Measurements from ENCODE around the gene CBFA2T2.

Gene CBFA2T2

DNA sequence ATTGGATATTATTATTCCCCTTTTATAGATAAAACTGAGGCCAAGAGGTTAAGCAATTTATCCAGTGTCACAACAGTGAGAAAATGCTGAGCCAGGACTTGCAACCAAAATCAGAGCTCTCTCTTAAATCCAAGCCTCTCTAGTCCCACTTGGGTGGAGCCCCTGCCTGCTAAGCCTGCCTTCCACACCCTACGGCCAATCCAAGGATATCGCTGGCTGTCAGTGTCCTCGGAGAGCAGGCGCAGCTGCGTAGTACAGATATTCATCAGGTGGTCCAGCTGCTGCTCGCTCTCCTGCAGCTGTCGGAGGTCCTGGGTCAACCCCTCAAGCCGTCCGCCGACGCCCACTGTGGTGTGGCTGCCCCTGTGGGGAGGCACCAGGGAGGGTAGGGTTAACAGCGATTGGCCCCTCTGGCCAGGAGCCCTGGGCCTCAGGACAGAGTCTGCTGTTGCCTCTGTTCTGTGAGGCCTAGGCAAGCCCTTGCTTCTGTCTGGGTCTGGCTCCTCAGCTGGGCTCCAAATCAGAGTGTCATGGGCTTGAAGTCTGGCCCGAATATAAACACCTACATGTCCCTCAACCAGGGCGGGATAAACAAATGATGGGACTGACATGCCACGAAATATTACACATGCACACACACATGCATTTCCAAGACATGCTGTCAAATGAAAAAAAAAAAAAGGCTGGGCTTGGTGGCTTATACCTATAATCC, 188.3 kb downstream of the CBFA2T2 start:
- DNase-seq (ENCODE audit: low read depth): no peak
- no peak overlapping the region for H3K4me3 ChIP-seq (ENCODE audit: low read depth, low read length)
- TF ChIP-seq, protein P1, sequence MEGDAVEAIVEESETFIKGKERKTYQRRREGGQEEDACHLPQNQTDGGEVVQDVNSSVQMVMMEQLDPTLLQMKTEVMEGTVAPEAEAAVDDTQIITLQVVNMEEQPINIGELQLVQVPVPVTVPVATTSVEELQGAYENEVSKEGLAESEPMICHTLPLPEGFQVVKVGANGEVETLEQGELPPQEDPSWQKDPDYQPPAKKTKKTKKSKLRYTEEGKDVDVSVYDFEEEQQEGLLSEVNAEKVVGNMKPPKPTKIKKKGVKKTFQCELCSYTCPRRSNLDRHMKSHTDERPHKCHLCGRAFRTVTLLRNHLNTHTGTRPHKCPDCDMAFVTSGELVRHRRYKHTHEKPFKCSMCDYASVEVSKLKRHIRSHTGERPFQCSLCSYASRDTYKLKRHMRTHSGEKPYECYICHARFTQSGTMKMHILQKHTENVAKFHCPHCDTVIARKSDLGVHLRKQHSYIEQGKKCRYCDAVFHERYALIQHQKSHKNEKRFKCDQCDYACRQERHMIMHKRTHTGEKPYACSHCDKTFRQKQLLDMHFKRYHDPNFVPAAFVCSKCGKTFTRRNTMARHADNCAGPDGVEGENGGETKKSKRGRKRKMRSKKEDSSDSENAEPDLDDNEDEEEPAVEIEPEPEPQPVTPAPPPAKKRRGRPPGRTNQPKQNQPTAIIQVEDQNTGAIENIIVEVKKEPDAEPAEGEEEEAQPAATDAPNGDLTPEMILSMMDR (conservative IDR thresholded peaks at IDR 0.05; ENCODE audit: low read depth, low read length): no peak

DNA sequence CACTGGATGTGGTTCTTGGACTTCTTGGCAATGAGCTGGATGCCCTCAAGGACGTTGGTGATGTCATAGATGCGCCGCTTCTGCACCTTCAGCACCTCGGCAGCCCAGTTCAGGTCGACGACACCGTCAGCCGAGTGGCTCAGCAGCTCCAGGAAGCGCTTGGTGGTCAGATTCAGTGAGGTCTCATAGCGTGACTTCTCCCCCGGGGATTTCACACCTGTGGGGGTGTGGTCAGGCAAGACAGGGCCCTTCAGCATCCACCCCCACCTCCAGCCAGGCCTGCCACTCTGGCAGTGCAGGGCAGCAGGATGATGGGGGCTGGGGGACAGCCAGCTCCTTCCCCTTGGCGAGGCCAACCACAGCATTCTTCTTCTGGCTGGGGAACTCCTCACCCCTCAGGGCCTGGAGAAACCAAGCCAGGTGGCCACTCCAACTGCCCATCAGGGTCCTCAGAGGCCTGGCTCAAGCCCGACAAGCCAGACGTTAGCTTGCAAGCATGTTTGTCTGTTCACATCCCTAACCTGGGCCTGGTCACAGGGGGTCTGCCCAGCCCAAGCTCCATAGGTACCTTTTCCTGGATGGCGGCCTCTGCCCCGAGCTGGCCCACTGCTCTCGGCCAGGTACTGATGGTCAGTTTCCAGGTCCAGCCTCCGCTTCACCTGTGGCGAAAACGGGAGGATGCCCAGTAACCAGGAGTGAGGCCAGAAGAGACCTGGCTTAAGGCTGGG, 190.0 kb downstream of the CBFA2T2 start:
- TF ChIP-seq, protein P1 (conservative IDR thresholded peaks at IDR 0.05; ENCODE audit: low read depth, low read length): no peak
- DNase-seq (ENCODE audit: low read depth): no peak
- no peak overlapping the region for H3K4me3 ChIP-seq (ENCODE audit: low read depth, low read length)

- no peak overlapping the region for H3K4me3 ChIP-seq (ENCODE audit: low read depth, low read length)
- TF ChIP-seq, protein P1 (conservative IDR thresholded peaks at IDR 0.05; ENCODE audit: low read depth, low read length): no peak
- DNase-seq (ENCODE audit: low read depth): no peak
Observed at GRCh38 chr20:33680686-33681085, 190.8 kb downstream of the CBFA2T2 start.

DNA sequence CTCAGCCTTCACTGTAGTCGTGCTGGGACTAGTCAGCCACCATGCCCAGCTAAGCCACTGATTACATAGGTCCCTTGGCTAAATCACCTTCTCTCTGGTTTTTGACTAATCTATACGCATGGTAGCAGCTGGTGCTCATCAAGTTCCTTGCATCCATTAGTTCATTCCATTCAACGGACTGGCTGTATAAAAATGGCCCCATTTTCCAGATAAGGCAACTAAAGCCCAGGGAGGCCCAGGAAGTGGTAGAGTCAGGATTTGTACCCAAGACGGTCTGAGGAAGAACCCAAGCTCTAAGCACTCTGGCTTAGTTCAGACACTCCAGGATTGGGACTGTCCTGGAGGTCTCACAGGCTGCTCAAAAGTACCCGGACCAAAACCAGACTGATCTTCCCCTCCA, 191.4 kb downstream of the CBFA2T2 start:
- DNase-seq (ENCODE audit: low read depth): no peak
- H3K4me3 ChIP-seq (ENCODE audit: low read depth, low read length): no peak overlapping the region
- TF ChIP-seq, protein P1 (conservative IDR thresholded peaks at IDR 0.05; ENCODE audit: low read depth, low read length): no peak

DNA sequence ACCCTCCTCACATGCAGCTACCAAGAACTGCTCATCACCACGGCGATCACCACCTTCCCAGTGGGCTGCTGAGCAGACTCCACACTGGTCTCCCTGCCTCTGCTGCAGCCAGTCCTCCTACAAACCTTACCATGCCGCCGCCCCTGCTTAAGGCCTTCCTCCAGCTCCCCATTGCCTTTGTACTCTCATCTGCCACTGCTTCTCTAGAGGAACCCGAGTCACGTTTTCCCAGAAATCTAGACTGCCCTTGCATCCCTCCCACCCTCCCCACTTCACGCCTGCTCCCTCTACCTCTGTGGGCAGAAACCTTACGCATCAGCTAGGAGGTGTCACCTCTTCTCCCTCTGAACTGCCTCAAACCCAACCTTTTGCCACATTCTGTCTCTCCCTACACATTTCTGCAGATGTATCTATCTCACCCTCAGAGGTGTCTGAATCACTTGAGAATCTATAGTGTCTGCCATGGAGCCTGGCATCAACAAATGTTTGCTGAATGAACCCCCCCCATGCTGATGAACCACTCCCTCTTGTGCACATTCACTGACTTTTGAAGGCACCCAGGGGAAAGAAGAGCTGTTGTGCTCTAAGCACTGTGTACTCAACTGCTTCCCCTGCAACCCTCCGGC, 191.9 kb downstream of the CBFA2T2 start:
- TF ChIP-seq, protein P1 (conservative IDR thresholded peaks at IDR 0.05; ENCODE audit: low read depth, low read length): no peak
- H3K4me3 ChIP-seq (ENCODE audit: low read depth, low read length): no peak overlapping the region
- no peak for DNase-seq (ENCODE audit: low read depth)

GRCh38 chr20:33684533-33685327, 194.8 kb downstream of the CBFA2T2 start:
- no peak overlapping the region for H3K4me3 ChIP-seq (ENCODE audit: low read depth, low read length)
- TF ChIP-seq, protein P1 (conservative IDR thresholded peaks at IDR 0.05; ENCODE audit: low read depth, low read length): no peak
- DNase-seq (ENCODE audit: low read depth): no peak

Data from choroid plexus epithelial cell (primary cell).